ENCODE results near the gene IGFBP4. TPM values are rescaled to one million over a fixed set of nuclear protein-coding genes. Genes with fewer than 3 reads are reported as not detected.

IGFBP4 gene
- total and polyA plus RNA-seq, 2 of the 13 experiments (the other 11 are each of a cell fraction or from before 2014, with no cell fraction given): 4.1 to 49.0 TPM

DNA sequence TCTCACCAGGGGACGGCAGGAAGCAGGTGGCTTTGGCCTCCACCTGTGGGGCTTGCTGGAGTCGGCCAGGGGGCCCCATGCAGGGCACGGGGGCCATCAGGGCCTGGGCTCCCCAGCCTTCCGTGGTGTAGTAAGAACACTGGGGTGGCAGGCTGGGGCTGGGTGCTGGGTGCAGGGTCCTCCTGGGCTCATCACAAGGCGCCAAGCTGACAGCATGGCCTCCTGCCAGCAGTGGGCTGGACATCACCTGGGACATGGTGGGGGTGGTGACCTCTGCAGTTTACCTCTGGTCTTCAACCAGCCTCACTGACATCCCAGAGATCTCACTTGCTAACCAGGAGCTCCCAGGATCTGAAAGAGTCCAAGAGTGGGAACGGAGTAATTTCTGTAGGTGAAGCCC, 52.9 kb downstream of the IGFBP4 start:
- TF ChIP-seq, protein P1, sequence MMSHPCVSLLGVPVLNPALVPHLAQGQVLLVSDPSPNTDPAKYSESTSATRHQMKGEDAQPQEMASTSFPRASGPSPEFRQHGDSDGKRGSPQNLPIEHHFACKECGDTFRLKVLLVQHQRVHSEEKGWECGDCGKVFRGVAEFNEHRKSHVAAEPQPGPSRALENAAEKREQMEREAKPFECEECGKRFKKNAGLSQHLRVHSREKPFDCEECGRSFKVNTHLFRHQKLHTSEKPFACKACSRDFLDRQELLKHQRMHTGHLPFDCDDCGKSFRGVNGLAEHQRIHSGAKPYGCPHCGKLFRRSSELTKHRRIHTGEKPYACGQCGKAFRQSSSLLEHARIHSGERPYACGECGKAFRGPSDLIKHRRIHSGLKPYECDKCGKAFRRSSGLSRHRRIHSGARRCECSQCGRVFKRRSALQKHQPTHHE (CRISPR knock-in tag; IDR thresholded peaks at IDR 0.05; ENCODE audit: borderline replicate concordance): no peak
- TF ChIP-seq SOX13 (IDR thresholded peaks at IDR 0.05): no peak
- TF ChIP-seq SOX13 (CRISPR knock-in tag; conservative IDR thresholded peaks at IDR 0.05 in 1 of 2, IDR thresholded peaks at IDR 0.05 in 1 of 2): no peak
- TF ChIP-seq GZF1 (CRISPR knock-in tag; IDR thresholded peaks at IDR 0.05): no peak
- TF ChIP-seq ZBTB8A (CRISPR knock-in tag; IDR thresholded peaks at IDR 0.05; ENCODE audit: borderline replicate concordance, low read depth): no peak
- no peak for TF ChIP-seq ESRRA (CRISPR knock-in tag; IDR thresholded peaks at IDR 0.05; ENCODE audit: low read depth)
- TF ChIP-seq, protein P2, sequence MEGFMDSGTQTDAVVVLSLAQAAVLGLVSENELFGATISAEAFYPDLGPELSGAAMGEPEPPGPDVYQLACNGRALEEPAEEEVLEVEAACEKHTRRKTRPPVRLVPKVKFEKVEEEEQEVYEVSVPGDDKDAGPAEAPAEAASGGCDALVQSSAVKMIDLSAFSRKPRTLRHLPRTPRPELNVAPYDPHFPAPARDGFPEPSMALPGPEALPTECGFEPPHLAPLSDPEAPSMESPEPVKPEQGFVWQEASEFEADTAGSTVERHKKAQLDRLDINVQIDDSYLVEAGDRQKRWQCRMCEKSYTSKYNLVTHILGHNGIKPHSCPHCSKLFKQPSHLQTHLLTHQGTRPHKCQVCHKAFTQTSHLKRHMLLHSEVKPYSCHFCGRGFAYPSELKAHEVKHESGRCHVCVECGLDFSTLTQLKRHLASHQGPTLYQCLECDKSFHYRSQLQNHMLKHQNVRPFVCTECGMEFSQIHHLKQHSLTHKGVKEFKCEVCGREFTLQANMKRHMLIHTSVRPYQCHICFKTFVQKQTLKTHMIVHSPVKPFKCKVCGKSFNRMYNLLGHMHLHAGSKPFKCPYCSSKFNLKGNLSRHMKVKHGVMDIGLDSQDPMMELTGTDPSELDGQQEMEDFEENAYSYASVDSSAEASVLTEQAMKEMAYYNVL (CRISPR knock-in tag; IDR thresholded peaks at IDR 0.05; ENCODE audit: borderline replicate concordance): no peak
- TF ChIP-seq, protein P3, sequence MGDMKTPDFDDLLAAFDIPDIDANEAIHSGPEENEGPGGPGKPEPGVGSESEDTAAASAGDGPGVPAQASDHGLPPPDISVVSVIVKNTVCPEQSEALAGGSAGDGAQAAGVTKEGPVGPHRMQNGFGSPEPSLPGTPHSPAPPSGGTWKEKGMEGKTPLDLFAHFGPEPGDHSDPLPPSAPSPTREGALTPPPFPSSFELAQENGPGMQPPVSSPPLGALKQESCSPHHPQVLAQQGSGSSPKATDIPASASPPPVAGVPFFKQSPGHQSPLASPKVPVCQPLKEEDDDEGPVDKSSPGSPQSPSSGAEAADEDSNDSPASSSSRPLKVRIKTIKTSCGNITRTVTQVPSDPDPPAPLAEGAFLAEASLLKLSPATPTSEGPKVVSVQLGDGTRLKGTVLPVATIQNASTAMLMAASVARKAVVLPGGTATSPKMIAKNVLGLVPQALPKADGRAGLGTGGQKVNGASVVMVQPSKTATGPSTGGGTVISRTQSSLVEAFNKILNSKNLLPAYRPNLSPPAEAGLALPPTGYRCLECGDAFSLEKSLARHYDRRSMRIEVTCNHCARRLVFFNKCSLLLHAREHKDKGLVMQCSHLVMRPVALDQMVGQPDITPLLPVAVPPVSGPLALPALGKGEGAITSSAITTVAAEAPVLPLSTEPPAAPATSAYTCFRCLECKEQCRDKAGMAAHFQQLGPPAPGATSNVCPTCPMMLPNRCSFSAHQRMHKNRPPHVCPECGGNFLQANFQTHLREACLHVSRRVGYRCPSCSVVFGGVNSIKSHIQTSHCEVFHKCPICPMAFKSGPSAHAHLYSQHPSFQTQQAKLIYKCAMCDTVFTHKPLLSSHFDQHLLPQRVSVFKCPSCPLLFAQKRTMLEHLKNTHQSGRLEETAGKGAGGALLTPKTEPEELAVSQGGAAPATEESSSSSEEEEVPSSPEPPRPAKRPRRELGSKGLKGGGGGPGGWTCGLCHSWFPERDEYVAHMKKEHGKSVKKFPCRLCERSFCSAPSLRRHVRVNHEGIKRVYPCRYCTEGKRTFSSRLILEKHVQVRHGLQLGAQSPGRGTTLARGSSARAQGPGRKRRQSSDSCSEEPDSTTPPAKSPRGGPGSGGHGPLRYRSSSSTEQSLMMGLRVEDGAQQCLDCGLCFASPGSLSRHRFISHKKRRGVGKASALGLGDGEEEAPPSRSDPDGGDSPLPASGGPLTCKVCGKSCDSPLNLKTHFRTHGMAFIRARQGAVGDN (CRISPR knock-in tag; IDR thresholded peaks at IDR 0.05): peak; percentile 29; the same call in 1 of the 2 replicates
- no peaks in the 10 kb centered on the region for H4K20me1 ChIP-seq (ENCODE audit: insufficient read depth, low read length)
- H3K9me3 ChIP-seq (ENCODE audit: low read length): no peaks in the 10 kb centered on the region
- H3K27me3 ChIP-seq (ENCODE audit: control insufficient read depth in 1 of 2, insufficient read depth in 2 of 2, low read length in 2 of 2): peaks cover 0 to 4% of the 10 kb centered on the region in 2 experiments; a peak in 1 of 5 replicates
- H3K4me1 ChIP-seq (ENCODE audit: insufficient read depth, low read length): peaks cover 43% of the 10 kb centered on the region
- no peaks in the 10 kb centered on the region for H3K36me3 ChIP-seq (replicated peaks in 1 of 2; ENCODE audit: control insufficient read depth in 1 of 2, insufficient read depth in 2 of 2, low read length in 2 of 2)
- ChIA-PET CTCF (ENCODE audit: low intra/inter-chr PET ratio, low total read pairs) (no interaction called here), POLR2A (interaction anchor here (1.3 kb wide), 1 partner anchor 16 kb away, joined by 5 read pairs; no protein-coding TSS in a partner anchor)
- no peaks in the 10 kb centered on the region for H3K79me2 ChIP-seq (ENCODE audit: insufficient read depth, low read length)
- H3K27ac ChIP-seq (ENCODE audit: extremely low read length, insufficient read depth, low read length): no peak overlapping the region
- no TSS peak for BruUV-seq (replicated peaks)
- DNase-seq (ENCODE audit: low spot score) (no peak), FAIRE-seq (no peak), ATAC-seq (no peak)
- intact Hi-C loops (cut with micrococcal nuclease; ENCODE audit: unreplicated experiment) (no loop called here), in situ Hi-C loops (cut with HindIII; ENCODE audit: extremely low pct_ligation_motif_present, low pct_unique_long_range_greater_than_20kb) (no loop called here)
- no peak overlapping the region for H3K9ac ChIP-seq (ENCODE audit: insufficient read depth, low read depth, low read length)
- no peak overlapping the region for H3K4me2 ChIP-seq (ENCODE audit: low read depth, low read length)
- H3K4me3 ChIP-seq (replicated peaks in 1 of 3; ENCODE audit: insufficient read depth in 1 of 3, low read depth in 2 of 3, low read length in 3 of 3): no peak overlapping the region
- H2AFZ ChIP-seq (ENCODE audit: low read length): no peak overlapping the region
- 90% methylated on average over 2 of the region's 6 CpGs for WGBS (ENCODE audit: low lambda C conversion rate)

Data from HepG2 (cell line).